ENCODE measurements around the gene ZNF808. TPM values are rescaled to one million over a fixed set of nuclear protein-coding genes. Genes with fewer than 3 reads are reported as not detected.
A peak's percentile ranks its signal among the peaks of the same experiment; 100 is the strongest.
"Not testable (repeated sequence)": the region's sequence is repeated elsewhere in the genome, so short reads cannot be mapped to it uniquely, and the experiment has no call there.

ZNF808 gene
- total RNA-seq, 1 experiment from 2014 or later: 35.7 TPM

- no peak overlapping the region for H4K91ac ChIP-seq (ENCODE audit: insufficient read length, low read depth, low read length)
- H3K18ac ChIP-seq (ENCODE audit: insufficient read length, low read depth, low read length): no peak overlapping the region
- Mint-ChIP-seq H3K27me3 (ENCODE audit: low read depth) (peaks cover 11% of the 10 kb centered on the region), H3K4me1 (peaks cover 49 to 58% of the 10 kb centered on the region in 2 experiments), H3K4me3 (no peak overlapping the region), H3K27ac (no peak overlapping the region), H3K9me3 (peaks cover 0 to 6% of the 10 kb centered on the region in 2 experiments; a peak in 2 of 5 replicates), H3K36me3 (ENCODE audit: insufficient read depth in 1 of 3, low read depth in 3 of 3) (peaks cover 0 to 3% (median 0%) of the 10 kb centered on the region in 3 experiments; a peak in 2 of 7 replicates)
- no peak overlapping the region for H3K4ac ChIP-seq (ENCODE audit: low read depth, low read length)
- no peak overlapping the region for H2BK12ac ChIP-seq (ENCODE audit: insufficient read length, low read depth, low read length)
- no peak for DNase-seq
- no peaks in the 10 kb centered on the region for H3K27me3 ChIP-seq (ENCODE audit: insufficient read depth, low read length)
- no peaks in the 10 kb centered on the region for H3K79me1 ChIP-seq (ENCODE audit: insufficient read depth, low read depth, low read length, poor library complexity, severe bottlenecking)
- no peak overlapping the region for H2BK15ac ChIP-seq (ENCODE audit: low read depth, low read length)
- no peak overlapping the region for H3K4me2 ChIP-seq (ENCODE audit: insufficient read depth, insufficient read length, low read length)
- no CpG with 5 or more reads among the region's 2 CpGs for WGBS (ENCODE audit: extremely low coverage, insufficient read length, low lambda C conversion rate)
- no peaks in the 10 kb centered on the region for H3K9me3 ChIP-seq (ENCODE audit: control insufficient read depth, low read depth, low read length)
- TF ChIP-seq CTCF (conservative IDR thresholded peaks at IDR 0.05): no peak
- no peak overlapping the region for H4K8ac ChIP-seq (replicated peaks; ENCODE audit: insufficient read length, low read depth, low read length)
- no peak overlapping the region for H4K5ac ChIP-seq (ENCODE audit: insufficient read length, low read depth, low read length)
- no peaks in the 10 kb centered on the region for H4K20me1 ChIP-seq (ENCODE audit: control insufficient read depth, insufficient read depth, insufficient read length)
- H3K79me2 ChIP-seq (ENCODE audit: insufficient read depth, low read length): no peaks in the 10 kb centered on the region
- no peak overlapping the region for H3K23ac ChIP-seq (ENCODE audit: insufficient read length, low read depth, low read length)
- no peak overlapping the region for H2BK120ac ChIP-seq (ENCODE audit: low read depth, low read length, poor library complexity, severe bottlenecking)
- H2BK20ac ChIP-seq (ENCODE audit: low read depth, low read length, poor library complexity, severe bottlenecking): no peak overlapping the region
- H2AK5ac ChIP-seq (ENCODE audit: insufficient read length, low read length): no peak overlapping the region
- H3K27ac ChIP-seq (ENCODE audit: insufficient read length, low read depth, low read length): no peak overlapping the region
- no peak overlapping the region for H3K14ac ChIP-seq (ENCODE audit: insufficient read depth, low read length)
- H3K23me2 ChIP-seq (ENCODE audit: insufficient read length, low read depth, low read length, poor library complexity, severe bottlenecking): no peaks in the 10 kb centered on the region
- H3K4me1 ChIP-seq (ENCODE audit: insufficient read depth, low read length): peaks cover 9% of the 10 kb centered on the region; the same call in 1 of the 2 replicates
- H2AFZ ChIP-seq (ENCODE audit: low read length): no peak overlapping the region
- no peak overlapping the region for H3K56ac ChIP-seq (ENCODE audit: insufficient read length, low read depth, low read length)
- H3T11ph ChIP-seq (ENCODE audit: low read length): no peak overlapping the region
- no peak overlapping the region for H3K9ac ChIP-seq (ENCODE audit: extremely low read depth, insufficient read length, low read length)
- H2BK5ac ChIP-seq (ENCODE audit: insufficient read length, low read length): no peak overlapping the region
These were observed 8.8 kb upstream of the ZNF808 start for GRCh38 chr19:52518646-52519045.

- not testable (repeated sequence) for H4K5ac ChIP-seq (ENCODE audit: insufficient read length, low read depth, low read length); H3K56ac ChIP-seq (ENCODE audit: insufficient read length, low read depth, low read length); H2AFZ ChIP-seq (ENCODE audit: low read length); H3K23ac ChIP-seq (ENCODE audit: insufficient read length, low read depth, low read length); H3K23me2 ChIP-seq (ENCODE audit: insufficient read length, low read depth, low read length, poor library complexity, severe bottlenecking); H4K8ac ChIP-seq (replicated peaks; ENCODE audit: insufficient read length, low read depth, low read length); H3K9me3 Mint-ChIP-seq; H3K79me2 ChIP-seq (ENCODE audit: insufficient read depth, low read length); H2BK12ac ChIP-seq (ENCODE audit: insufficient read length, low read depth, low read length); H4K91ac ChIP-seq (ENCODE audit: insufficient read length, low read depth, low read length); H3K9me3 ChIP-seq (ENCODE audit: control insufficient read depth, low read depth, low read length); H3K4me3 Mint-ChIP-seq; H3K79me1 ChIP-seq (ENCODE audit: insufficient read depth, low read depth, low read length, poor library complexity, severe bottlenecking); H2BK20ac ChIP-seq (ENCODE audit: low read depth, low read length, poor library complexity, severe bottlenecking); H3K4me1 ChIP-seq (ENCODE audit: insufficient read depth, low read length); H2BK5ac ChIP-seq (ENCODE audit: insufficient read length, low read length); H3K27ac ChIP-seq (ENCODE audit: insufficient read length, low read depth, low read length); H3K18ac ChIP-seq (ENCODE audit: insufficient read length, low read depth, low read length); H3K27me3 ChIP-seq (ENCODE audit: insufficient read depth, low read length); H3K9ac ChIP-seq (ENCODE audit: extremely low read depth, insufficient read length, low read length); H3K4me2 ChIP-seq (ENCODE audit: insufficient read depth, insufficient read length, low read length); H4K20me1 ChIP-seq (ENCODE audit: control insufficient read depth, insufficient read depth, insufficient read length); H2BK120ac ChIP-seq (ENCODE audit: low read depth, low read length, poor library complexity, severe bottlenecking); H3K14ac ChIP-seq (ENCODE audit: insufficient read depth, low read length); H3K4ac ChIP-seq (ENCODE audit: low read depth, low read length); DNase-seq; H3K36me3 Mint-ChIP-seq (ENCODE audit: insufficient read depth in 1 of 3, low read depth in 3 of 3); H3T11ph ChIP-seq (ENCODE audit: low read length); H2AK5ac ChIP-seq (ENCODE audit: insufficient read length, low read length); H2BK15ac ChIP-seq (ENCODE audit: low read depth, low read length)
- H3K27ac Mint-ChIP-seq: 0 out of 7 replicates have a peak overlapping the region, but pooled peaks of 1 of the 3 experiments have one; percentile 61
- H3K27me3 Mint-ChIP-seq (ENCODE audit: low read depth): peaks cover 11% of the 10 kb centered on the region
- no CpG with 5 or more reads among the region's 7 CpGs for WGBS (ENCODE audit: extremely low coverage, insufficient read length, low lambda C conversion rate)
- peaks cover 49 to 59% of the 10 kb centered on the region in 2 experiments for H3K4me1 Mint-ChIP-seq
These were observed 8.3 kb upstream of the ZNF808 start for GRCh38 chr19:52519175-52519574.
